GM19455 (cell line): ENCODE measurements around the gene FAM3D.

ENCODE experiments used
- ATAC-seq: cut with Tn5 transposase; IDR thresholded peaks from one replicate; pipeline ENCODE4 v1.9.1; 2021; ENCODE audit not compliant: unreplicated experiment

Gene FAM3D

DNA sequence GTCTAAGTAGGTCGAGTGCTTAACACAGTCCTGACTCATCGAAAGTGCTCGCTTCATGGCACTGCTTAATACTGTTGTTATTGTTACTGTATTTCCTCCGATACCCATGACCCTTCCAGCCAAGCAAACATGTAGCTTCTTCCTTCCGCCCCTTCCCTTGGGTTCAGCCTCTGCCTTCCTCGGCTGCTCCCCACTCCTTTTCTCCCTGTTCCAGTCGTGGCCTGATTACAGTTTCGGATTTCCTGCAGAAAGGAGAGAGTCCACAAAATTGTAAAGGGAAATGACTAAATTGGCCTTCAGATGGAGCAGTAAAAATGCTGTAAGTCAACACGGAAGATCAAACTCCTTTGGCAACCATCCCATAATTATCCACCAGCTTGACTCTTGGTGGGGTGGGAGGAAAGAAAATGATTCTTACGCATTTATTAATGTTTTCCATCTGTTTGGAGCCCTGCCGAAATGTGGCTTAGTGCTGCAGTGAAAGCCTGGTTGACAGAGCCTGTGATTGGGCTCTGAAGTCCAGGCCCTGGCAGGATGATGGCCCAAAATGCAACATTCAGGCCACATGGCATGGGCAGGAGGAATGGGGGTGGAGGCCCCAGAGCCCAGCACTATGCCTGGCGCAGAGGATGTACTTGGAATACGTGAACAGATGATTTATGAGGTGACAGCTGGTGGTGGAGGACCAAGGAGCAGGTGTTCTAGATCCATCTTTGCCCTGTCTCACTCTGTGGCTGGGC is 37.6 kb downstream of the FAM3D start:
- no peak for ATAC-seq

- no peak for ATAC-seq
Observed at GRCh38 chr3:58627941-58628340, 38.6 kb downstream of the FAM3D start.

DNA sequence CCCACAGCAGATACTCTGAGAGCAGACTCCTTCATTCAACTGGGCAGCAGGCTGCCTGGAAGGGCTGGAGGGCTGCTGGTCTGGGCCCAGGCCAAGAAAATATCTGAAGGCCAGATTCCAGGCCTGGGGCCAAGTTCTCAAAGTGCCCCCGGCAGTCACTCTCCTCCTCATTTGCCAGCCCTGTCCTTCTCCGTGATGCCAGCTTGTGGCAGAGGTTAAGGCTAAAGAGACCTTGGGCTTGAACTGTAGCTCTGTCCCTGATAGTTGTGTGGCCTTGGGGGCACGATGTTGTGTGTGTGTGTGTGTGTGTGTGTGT is 39.0 kb downstream of the FAM3D start:
- no peak for ATAC-seq

DNA sequence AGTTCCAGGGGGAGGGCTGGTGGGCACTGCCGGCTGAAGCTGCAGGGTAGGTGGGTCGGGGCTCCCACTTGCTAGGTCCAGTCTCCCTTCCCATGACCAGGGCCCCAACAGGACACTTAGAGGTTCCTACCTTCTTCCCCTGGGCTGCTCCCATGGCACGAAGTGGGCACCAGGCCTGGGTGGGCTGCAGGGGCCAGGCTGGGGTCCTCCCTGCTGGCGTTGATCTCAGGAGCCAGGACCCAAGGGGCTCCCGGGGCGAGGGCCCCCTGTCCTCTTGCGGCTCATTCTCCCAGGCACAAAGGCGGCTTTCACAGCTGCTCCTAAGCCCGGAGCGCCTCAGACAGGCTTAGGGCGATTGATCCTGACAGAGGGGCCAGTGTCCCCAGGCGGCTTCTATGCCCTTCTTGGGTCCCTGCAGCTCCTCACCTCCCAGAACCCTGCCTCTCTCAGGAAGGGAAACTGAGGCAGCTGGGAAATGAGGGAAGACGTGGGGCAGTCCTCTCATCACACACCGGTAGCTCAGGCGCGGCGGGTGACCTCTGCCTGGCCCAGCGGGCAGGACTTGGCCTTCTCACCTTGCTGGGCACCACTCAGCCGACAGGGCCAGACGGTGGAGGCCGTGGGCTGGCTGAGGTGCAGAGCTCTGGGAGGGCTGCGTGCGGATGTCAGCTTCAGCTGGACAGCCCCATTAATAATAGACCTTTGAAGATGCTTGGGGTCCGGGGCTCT is 39.6 kb downstream of the FAM3D start:
- ATAC-seq = no peak

GRCh38 chr3:58625196-58625824 is 41.3 kb downstream of the FAM3D start:
- ATAC-seq = no peak

DNA sequence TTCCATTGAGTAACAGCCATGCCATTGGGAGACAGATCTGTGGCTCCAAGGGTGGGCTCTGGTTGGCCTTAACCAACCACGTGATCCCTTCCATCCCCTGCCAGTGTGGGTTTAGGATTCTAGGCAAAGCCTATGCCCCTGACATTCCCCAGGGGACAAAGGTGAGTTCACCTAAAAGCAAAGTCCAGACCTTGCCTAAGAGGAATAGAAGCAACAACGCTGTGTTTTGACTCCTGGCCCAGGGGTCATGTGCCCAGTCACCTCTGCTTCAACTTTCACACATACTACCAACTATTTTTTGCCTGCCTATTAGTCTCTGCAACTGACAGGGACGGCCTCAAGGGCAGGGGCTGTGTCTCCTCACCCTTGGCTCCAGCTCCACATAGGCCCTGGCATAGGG is 42.0 kb downstream of the FAM3D start:
- ATAC-seq = no peak

DNA sequence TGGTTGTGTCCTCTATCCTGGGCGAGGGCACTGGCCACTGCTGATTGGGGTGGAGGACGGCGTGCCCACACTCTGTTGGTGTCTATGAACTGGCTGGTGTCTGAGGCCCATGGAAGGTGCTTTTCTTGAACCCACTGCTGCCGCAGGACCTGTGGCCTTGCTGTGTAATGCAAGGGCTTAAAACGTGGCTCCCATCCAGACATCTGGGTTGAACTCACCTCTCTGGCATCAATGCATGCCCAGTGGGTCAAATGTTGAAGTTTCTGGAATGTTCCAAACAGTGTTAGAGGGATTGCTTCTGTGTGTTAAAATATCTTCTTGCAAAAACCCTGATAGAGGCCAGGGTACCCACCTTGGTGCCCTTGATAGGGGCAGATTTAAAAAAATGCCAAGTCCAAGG is 42.6 kb downstream of the FAM3D start:
- ATAC-seq = no peak

GRCh38 chr3:58623478-58623877 is 43.1 kb downstream of the FAM3D start:
- ATAC-seq = no peak

GRCh38 chr3:58622892-58623291 is 43.7 kb downstream of the FAM3D start:
- no peak for ATAC-seq

DNA sequence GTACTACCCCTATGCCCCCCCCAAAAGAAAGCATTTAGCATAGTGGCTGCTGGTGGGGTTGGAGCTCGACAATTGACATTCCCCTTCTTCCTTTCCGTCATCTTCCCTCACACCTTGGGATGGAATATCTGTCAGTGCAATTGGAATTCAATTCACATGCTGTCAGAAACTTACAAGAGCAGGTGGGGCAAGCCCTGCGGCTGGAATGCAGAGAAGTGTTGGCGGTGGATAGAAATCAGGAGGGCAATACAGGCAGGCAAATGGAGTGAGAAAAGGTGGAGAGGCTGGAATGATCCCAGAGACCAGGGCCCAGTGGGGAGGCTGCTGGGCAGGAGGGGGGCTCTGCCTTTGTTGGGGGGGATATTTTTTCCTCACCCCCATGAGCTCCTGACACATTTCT is 44.1 kb downstream of the FAM3D start:
- no peak for ATAC-seq

DNA sequence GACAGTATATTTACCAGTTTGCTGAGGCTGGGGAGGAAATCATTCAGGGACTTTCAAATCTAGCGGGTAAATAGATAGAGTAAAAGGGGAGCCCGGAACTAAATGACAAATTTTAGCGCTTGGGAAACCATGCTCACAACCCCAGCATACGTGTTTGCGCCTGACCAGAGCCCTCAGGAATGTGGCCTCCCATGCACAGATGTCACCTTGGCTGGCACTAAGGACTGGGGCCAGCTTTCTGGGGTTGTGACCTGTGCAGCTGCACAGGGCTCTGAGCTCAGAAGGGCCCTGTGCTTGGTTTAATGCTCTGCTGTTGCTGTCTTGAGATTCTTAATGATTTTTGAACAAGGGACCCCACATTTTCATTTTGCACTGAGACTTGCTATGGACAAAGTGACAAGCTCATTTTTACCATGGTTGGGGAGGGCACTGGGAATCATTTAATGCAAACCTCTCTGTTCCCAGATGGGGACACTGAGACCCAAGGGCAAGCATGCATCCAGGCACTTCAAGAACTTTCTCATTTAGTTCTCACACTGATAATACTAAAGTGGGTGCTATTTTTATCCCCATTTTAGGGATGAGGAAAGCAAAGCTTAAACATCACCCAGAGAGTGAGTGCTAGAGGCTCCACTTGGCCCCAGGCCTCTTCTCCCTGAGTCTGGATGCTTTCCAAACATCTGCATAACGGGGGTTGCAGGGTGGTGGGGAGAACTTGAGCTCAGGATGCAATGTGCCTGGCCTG is 45.3 kb downstream of the FAM3D start:
- ATAC-seq = no peak

GRCh38 chr3:58620421-58620820 is 46.2 kb downstream of the FAM3D start:
- no peak for ATAC-seq

DNA sequence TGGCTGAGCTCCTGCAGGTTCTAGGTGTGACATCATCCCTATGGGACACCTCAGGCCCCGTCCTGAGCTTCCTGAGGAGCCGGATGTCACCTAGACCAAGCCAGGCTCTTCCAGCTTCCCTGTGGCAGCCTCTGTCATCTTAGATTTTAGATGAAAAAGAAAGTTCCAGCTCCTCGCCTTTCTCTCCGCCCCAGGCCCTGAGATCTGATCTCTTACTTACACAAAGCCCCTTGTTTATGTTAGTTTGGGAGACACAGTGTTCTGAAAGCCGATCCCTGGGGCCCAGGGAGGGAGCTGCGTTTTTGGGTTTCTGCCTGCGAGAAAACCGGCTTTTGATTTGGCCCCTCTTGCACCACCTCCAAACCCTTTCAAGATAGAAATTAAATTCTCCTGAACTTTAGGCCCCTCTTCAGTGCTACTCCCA is 49.2 kb downstream of the FAM3D start:
- no peak for ATAC-seq

DNA sequence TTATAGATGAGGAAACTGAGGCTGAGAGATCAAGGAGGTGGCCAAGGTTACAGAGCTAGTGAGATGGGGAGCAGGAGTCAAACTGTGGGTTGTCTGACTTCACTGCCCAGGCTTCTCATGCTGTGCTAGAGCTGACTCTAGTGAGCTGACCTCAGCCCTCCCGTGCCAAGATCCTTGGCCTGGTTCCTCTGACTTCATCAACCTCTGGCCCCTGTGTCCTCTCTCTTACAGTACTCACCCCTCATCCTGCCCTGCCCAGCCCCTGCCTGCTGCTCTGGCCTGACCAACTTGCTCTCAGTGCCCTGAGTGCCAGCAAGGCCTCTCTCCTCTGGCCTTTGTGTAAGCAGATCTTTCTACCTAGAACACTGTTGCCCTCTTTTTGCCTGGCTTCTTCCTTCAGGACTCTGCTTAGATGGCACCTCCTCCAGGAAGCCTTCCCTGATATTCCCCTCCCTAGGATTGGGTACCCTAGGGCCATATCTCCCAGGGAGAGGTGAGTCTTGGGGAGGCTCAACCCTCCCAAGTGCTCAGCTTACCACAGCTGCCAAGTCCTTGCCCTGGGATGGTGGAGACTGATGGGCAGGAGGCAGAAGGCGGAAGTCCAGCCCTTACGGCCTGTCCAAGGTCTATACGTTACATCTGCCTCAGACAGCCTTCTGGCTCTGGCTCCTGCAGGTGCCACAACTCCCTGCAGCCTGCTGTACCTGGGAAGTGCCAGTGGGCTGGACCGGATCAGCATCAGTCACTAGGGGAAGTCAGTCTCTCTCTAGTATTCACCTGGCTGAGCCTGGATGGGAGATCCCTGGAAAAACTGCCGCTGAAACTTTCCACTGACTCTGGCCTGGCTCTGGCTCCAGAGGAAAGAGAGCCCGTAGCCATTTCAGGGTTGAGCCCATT is 53.1 kb downstream of the FAM3D start:
- ATAC-seq = no peak

DNA sequence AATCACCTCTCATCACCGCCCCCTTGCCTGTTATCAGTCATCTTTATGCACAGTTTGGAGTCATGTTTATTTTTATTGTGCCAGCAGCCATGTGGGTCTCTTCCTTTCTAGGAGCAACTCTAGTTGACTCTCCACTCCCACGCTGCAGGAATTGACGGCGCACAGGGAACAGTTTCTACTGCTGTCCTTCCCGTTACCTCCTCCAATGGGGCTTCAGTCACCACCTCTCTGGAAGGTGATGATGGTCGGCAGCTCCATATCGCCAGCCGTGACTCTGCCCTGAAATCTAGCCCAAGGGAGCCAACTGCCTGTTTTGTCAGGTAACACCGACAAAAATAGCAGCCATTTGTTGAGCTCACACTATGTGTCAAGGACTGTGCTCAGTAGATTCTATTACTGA is 53.7 kb downstream of the FAM3D start:
- no peak for ATAC-seq

- no peak for ATAC-seq
Observed at GRCh38 chr3:58609990-58610389, 56.6 kb downstream of the FAM3D start.

DNA sequence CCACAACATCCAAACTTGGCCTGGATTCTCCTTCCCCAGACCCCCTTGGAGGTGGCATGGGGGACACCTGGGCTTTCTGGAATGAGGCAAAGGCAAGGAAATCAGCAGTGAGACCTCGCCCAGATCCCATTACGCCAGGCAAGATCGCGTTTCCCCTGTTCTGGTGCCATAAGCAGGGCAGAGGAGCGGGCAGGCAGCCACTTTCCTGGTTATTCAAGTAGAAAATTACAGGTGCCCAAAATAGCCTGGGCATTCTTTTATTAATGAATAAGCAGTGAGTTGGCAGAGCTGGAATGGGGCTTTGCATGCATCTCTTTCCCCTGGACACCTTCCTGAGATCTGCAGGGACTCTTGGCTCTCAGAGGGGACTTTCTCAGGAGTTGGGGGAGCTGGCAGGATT is 57.9 kb downstream of the FAM3D start:
- no peak for ATAC-seq

- ATAC-seq = no peak
Observed at GRCh38 chr3:58607816-58608215, 58.8 kb downstream of the FAM3D start.

DNA sequence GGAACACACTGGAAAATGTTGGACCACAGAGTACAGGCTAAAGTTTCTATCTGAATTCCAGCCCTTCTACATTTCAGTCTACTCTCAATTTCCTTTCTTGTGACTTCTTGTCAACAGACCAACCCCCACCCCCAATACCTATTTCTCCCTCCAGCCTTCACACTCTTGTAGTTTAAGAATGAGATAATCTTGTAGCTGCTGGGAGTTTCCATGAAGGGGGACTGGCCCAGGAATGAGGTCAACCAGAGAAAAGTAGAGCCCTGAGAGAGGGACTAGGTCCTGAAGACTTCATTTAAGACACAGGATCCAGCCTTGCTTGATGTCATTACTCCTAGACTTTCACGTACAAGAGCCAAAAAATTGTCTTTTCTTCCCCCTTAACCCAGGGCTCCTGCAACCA is 59.9 kb downstream of the FAM3D start:
- ATAC-seq = no peak

DNA sequence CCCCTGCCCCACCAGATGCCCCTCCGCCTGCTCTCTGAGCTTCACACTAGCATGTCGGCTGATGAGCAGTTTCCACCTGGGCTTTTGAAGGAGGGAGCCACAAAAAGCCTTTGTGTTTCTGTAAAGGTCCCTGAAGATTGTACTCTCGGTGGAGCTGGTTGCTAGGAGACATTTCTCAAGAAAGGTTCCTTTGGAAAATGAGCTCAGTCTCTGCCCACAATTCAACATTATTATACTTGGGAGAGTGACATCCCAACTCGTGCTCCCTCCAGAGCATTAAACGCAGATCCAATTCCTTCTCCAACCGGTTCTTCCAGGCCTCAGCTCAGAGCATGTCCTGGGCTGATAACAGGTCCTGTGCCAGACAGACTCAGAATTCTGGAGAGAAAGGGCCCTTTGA is 62.5 kb downstream of the FAM3D start:
- ATAC-seq = no peak

- no peak for ATAC-seq
Observed at GRCh38 chr3:58603606-58604005, 63.0 kb downstream of the FAM3D start.
